Body of pancreas (tissue), 4 donors: Measurements from ENCODE around the gene FAM120AOS. TPM values are rescaled to one million over a fixed set of nuclear protein-coding genes. Genes with fewer than 3 reads are reported as not detected.

Source experiments
- ATAC-seq: fragments of 150-250 bp; one replicate; pipeline ENCODE4 v1.9.1; 2016
- DNase-seq, 4 donors: peaks; one replicate each; pipeline ENCODE4 v3.0.0-alpha.2; 2019
- H3K27ac ChIP-seq, 4 donors: fragments of 200-600 bp; sonication (generic); 1 replicate in 3 of 4; 2 replicates in 1 of 4; pipeline versions ENCODE4 v1.5.1 to v1.6.1; 2016 to 2019; ENCODE audit warnings: mild to moderate bottlenecking in 1 of 4, mixed read lengths in 1 of 4, moderate library complexity in 1 of 4
- H3K27me3 ChIP-seq, 2 donors: fragments of 200-600 bp; sonication (generic); one replicate each; pipeline ENCODE4 v1.6.0; 2016; ENCODE audit warnings: mild to moderate bottlenecking in 1 of 2
- H3K36me3 ChIP-seq, 2 donors: fragments of 200-600 bp; sonication (generic); replicated peaks in 1 of 2; 2 replicates each; pipeline ENCODE4 v1.5.1; 2016; ENCODE audit warnings: low read depth in 2 of 2; ENCODE audit not compliant: insufficient read depth in 1 of 2
- H3K4me1 ChIP-seq: fragments of 200-600 bp; sonication (generic); one replicate; pipeline ENCODE4 v1.6.0; 2016
- H3K4me3 ChIP-seq, 2 donors: fragments of 200-600 bp; sonication (generic); 1 replicate in 1 of 2; 2 replicates in 1 of 2; pipeline ENCODE4 v1.5.1; 2016 to 2019
- H3K9me3 ChIP-seq, 3 donors: fragments of 200-600 bp; sonication (generic); 1 replicate in 2 of 3; 2 replicates in 1 of 3; pipeline ENCODE4 v1.5.1; 2016
- POLR2A ChIP-seq, 3 donors: fragments of 450-650 bp; IDR thresholded peaks; one replicate each; pipeline ENCODE4 v1.6.1; 2016; ENCODE audit warnings: antibody characterized with exemption in 3 of 3, mild to moderate bottlenecking in 2 of 3
- WGBS, 2 donors: methylation state at CpG; one replicate each; pipeline ENCODE4 v1.1.5; 2017; 5-methylcytosine and 5-hydroxymethylcytosine counted together
- intact Hi-C: fragments of 100-400 bp; cut with DNase I; formaldehyde crosslinking; loops from one replicate; pipeline ENCODE4 v1.15.1; 2023
- total RNA-seq, 2 donors: library from RNA; depleted of rRNA; stranded (reverse); fragments of >200 nt; gene quantifications; one replicate each; pipeline ENCODE4 v1.1.0, GENCODE V29; 2016
- TF ChIP-seq, protein P1 (sequence below), 7 experiments: fragments of 450-650 bp in 4 of 7; fragments of 200-600 bp in 3 of 7; sonication (generic) in 3 of 7; IDR thresholded peaks; one replicate each; pipeline ENCODE4 v1.5.1; 2016 to 2019; ENCODE audit warnings: antibody characterized with exemption in 7 of 7

The FAM120AOS gene
- total RNA-seq, 2 donors from 2014 or later: 35.0 to 44.5 TPM

DNA sequence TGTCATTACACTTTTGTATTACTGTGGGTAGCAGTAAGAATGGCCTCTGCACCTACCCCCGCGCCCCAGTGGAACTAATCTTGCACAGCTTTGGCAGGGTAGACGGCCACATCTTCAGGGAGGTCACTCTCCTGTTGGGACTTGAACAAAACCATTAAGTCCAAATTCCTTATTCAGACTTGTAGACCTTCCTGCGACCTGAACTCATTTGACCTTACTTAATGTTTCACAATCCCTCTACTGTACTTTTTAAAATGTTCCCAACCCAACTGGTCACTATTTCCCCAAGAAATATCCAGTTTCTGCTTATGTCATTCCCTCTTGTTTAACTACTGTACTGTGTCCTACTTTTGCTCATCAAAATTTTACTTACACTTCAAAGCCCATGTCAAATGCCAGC, 5.3 kb upstream of the FAM120AOS start:
- intact Hi-C loops: loop anchor here (10.0 kb wide), 1 partner anchor 274 kb away; the partner anchor contains the start of gene WNK2
- Histone ChIP-seq H3K27me3 (no peaks in the 10 kb centered on the region), H3K36me3 (no peaks in the 10 kb centered on the region), H3K27ac (no peak overlapping the region), H3K9me3 (no peaks in the 10 kb centered on the region), H3K4me1 (peaks cover 66% of the 10 kb centered on the region), H3K4me3 (no peak overlapping the region)
- DNase-seq: no peak
- WGBS, 2 donors: 81 to 86% methylated on average over 4 of the region's 4 CpGs
- ATAC-seq: no peak
- no peak for TF ChIP-seq POLR2A (IDR thresholded peaks at IDR 0.05)
- TF ChIP-seq, protein P1, sequence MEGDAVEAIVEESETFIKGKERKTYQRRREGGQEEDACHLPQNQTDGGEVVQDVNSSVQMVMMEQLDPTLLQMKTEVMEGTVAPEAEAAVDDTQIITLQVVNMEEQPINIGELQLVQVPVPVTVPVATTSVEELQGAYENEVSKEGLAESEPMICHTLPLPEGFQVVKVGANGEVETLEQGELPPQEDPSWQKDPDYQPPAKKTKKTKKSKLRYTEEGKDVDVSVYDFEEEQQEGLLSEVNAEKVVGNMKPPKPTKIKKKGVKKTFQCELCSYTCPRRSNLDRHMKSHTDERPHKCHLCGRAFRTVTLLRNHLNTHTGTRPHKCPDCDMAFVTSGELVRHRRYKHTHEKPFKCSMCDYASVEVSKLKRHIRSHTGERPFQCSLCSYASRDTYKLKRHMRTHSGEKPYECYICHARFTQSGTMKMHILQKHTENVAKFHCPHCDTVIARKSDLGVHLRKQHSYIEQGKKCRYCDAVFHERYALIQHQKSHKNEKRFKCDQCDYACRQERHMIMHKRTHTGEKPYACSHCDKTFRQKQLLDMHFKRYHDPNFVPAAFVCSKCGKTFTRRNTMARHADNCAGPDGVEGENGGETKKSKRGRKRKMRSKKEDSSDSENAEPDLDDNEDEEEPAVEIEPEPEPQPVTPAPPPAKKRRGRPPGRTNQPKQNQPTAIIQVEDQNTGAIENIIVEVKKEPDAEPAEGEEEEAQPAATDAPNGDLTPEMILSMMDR (IDR thresholded peaks at IDR 0.05): no peak

DNA sequence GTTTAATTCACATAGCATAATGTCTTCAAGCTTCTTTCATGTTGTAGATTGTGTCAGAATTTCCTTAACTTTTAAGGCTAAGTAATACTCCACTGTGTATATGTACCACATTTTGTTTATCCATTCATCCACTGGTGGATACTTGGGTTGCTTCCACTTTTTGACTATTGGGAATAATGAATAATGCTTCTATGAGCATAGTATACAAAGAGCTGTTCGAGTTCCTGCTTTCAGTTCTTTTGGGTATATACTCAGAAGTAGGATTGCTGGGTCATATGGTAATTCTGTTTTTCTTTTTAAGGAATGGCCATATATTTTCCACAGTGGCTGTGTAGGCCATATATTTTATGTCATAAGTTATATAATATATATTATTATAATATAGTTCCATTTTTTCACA, 3.6 kb upstream of the FAM120AOS start:
- peaks cover 60% of the 10 kb centered on the region for H3K4me1 ChIP-seq
- no peaks in the 10 kb centered on the region for H3K36me3 ChIP-seq
- intact Hi-C loops: loop anchor here (10.0 kb wide), 1 partner anchor 272 kb away; the partner anchor contains the start of gene WNK2
- no peaks in the 10 kb centered on the region for H3K27me3 ChIP-seq
- H3K9me3 ChIP-seq: no peaks in the 10 kb centered on the region
- TF ChIP-seq, protein P1 (IDR thresholded peaks at IDR 0.05): no peak
- TF ChIP-seq POLR2A (IDR thresholded peaks at IDR 0.05): no peak
- H3K27ac ChIP-seq: no peak overlapping the region
- no peak for DNase-seq
- WGBS, 2 donors: 80 to 89% methylated on average over 1 of the region's 1 CpG
- no peak for ATAC-seq
- H3K4me3 ChIP-seq: no peak overlapping the region

DNA sequence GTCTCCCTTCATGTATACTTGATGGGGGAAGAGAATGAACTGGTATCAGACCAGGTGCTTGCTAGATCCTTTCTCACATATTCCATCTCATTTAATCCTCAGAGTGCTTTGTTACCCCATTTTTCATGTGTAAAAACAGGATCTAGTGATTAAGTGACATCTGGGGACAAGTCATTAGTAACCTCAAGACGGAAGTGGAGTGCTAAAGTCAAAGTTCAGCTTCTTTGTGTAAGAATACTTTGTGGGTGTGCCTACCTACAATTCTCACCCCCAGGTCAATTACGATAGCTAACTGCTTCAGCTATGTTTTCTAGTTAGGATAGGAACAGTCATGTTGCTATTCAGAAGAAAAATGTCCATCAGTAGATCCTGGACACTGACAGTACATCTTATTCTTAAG, 3.1 kb upstream of the FAM120AOS start:
- Histone ChIP-seq H3K27me3 (no peaks in the 10 kb centered on the region), H3K9me3 (no peaks in the 10 kb centered on the region), H3K27ac (no peak overlapping the region), H3K4me3 (no peak overlapping the region), H3K4me1 (peaks cover 60% of the 10 kb centered on the region), H3K36me3 (no peaks in the 10 kb centered on the region)
- ATAC-seq (no peak), DNase-seq (no peak)
- 41 to 64% methylated on average over 2 of the region's 2 CpGs for WGBS, 2 donors
- intact Hi-C loops: loop anchor here (10.0 kb wide), 1 partner anchor 272 kb away; the partner anchor contains the start of gene WNK2
- no peak for TF ChIP-seq POLR2A (IDR thresholded peaks at IDR 0.05)
- TF ChIP-seq, protein P1 (IDR thresholded peaks at IDR 0.05): no peak

DNA sequence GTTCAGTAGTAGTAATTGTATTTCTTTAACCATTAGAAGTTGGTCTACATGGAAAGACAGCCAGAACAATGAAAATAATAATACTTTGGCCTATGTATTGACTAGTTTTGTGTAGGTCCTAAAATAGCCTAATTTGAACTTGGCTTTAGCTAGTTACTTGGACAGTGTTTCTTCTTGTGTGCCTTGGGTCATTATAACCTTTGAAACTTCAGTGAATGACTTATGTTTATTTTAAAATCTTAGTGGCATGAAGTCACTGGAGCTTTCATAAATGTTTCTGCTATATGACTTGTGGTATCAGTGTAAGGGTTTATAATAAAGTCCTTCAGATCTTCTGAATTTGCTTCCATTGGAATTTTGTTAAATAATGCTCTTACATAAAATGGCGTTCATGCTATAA, 2.6 kb upstream of the FAM120AOS start:
- no peaks in the 10 kb centered on the region for H3K27me3 ChIP-seq
- H3K9me3 ChIP-seq: no peaks in the 10 kb centered on the region
- H3K4me3 ChIP-seq: no peak overlapping the region
- H3K27ac ChIP-seq: no peak overlapping the region
- TF ChIP-seq POLR2A (IDR thresholded peaks at IDR 0.05): no peak
- TF ChIP-seq, protein P1 (IDR thresholded peaks at IDR 0.05): no peak
- WGBS, 2 donors: 87 to 90% methylated on average over 1 of the region's 1 CpG
- DNase-seq (no peak), ATAC-seq (no peak)
- intact Hi-C loops: loop anchor here (10.0 kb wide), 1 partner anchor 271 kb away; the partner anchor contains the start of gene WNK2
- H3K36me3 ChIP-seq: no peaks in the 10 kb centered on the region
- H3K4me1 ChIP-seq: peaks cover 58% of the 10 kb centered on the region

DNA sequence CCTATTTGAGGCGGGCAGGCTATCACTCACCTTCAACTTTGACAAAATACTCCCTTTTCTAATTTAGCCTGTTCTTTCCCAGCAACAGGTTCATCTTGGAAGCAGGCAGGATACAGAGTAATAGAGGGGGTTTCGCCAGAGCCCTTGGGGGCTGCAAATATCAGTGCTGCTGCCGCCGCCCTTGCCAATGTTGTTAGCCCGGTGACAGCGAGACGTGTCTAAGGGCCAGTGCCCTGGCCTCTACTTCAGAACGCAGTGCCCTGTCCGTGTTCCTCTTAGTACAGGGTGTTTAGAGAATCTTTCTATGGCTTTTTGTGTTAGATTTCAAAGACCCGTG, 703 bp downstream of the FAM120AOS start:
- peaks cover 0 to 3% of the 10 kb centered on the region in 2 donors for H3K36me3 ChIP-seq
- no peaks in the 10 kb centered on the region for H3K27me3 ChIP-seq
- H3K27ac ChIP-seq: peak overlapping the region; percentile 93 to 98 (median 96)
- intact Hi-C loops: loop anchor here (10.0 kb wide), 1 partner anchor 268 kb away; the partner anchor contains the start of gene WNK2
- peak; percentile 27 to 41 (median 34) for DNase-seq
- peaks cover 53% of the 10 kb centered on the region for H3K4me1 ChIP-seq
- TF ChIP-seq, protein P1 (IDR thresholded peaks at IDR 0.05): no peak
- TF ChIP-seq POLR2A (IDR thresholded peaks at IDR 0.05): no peak
- no peaks in the 10 kb centered on the region for H3K9me3 ChIP-seq
- peak overlapping the region; percentile 87 to 91 for H3K4me3 ChIP-seq
- WGBS, 2 donors: 1 to 3% methylated on average over 10 of the region's 10 CpGs
- no peak for ATAC-seq
